GM12878 (cell line): ENCODE results near the gene TBRG1. TPM values are rescaled to one million over a fixed set of nuclear protein-coding genes. Genes with fewer than 3 reads are reported as not detected.

Experiments used
- ATAC-seq: fragments of 200-7000 bp; cut with Tn5 transposase; 3 replicates; pipeline ENCODE4 v1.9.1; 2020; ENCODE audit warnings: mild to moderate bottlenecking, moderate library complexity
- BruUV-seq: library from RNA; stranded (reverse); fragments of 400-500 nt; replicated peaks from 2 replicates; lab custom pipeline; 2021; lab: Mats Ljungman, UMichigan
- CTCF ChIA-PET: fragments of 300-600 bp; sonication (Branson Sonifier 250); formaldehyde crosslinking; extraction: SDS; loops from one replicate; lab custom pipeline; 2021; ENCODE audit warnings: inconsistent platforms; lab: Yijun Ruan, JAX
- POLR2A ChIA-PET: fragments of 350-600 bp; formaldehyde crosslinking; extraction: SDS; loops from one replicate; lab custom pipeline; 2021; ENCODE audit warnings: inconsistent platforms; lab: Charles Lee
- RAD21 ChIA-PET: fragments of 300-600 bp; sonication (Branson Sonifier 250); formaldehyde crosslinking; loops from one replicate; lab custom pipeline; 2023; ENCODE audit warnings: antibody characterized with exemption; ENCODE audit not compliant: unreplicated experiment; lab: Charles Lee
- SMC1A ChIA-PET: fragments of 300-600 bp; sonication (Branson Sonifier 250); formaldehyde crosslinking; loops from one replicate; lab custom pipeline; 2023; ENCODE audit not compliant: unreplicated experiment, uncharacterized antibody; lab: Charles Lee
- DNase-seq: peaks from one replicate; pipeline ENCODE4 v3.0.0-alpha.2; 2011; ENCODE audit warnings: low read depth, low spot score
- FAIRE-seq: peaks from 3 replicates; lab custom pipeline; 2011; peaks lifted over from hg19 to GRCh38; lab: Jason Lieb, UNC
- H2AFZ ChIP-seq: 2 replicates; pipeline ENCODE4 v1.6.0; 2011; ENCODE audit warnings: low read depth, low read length, control low read depth; ENCODE audit not compliant: control insufficient read depth
- H3K27ac ChIP-seq: 2 replicates; pipeline ENCODE4 v1.5.1; 2011; ENCODE audit warnings: control low read depth; ENCODE audit not compliant: control insufficient read depth, insufficient read depth
- H3K27me3 ChIP-seq, 2 experiments: replicated peaks in 1 of 2; 2 replicates each; pipeline versions ENCODE4 v1.6.0 to v1.6.1; 2011; ENCODE audit warnings: low read length in 1 of 2; ENCODE audit not compliant: control insufficient read depth in 2 of 2, insufficient read depth in 2 of 2
- H3K36me3 ChIP-seq, 2 experiments: 2 replicates each; pipeline ENCODE4 v1.5.1; 2011; ENCODE audit warnings: low read length in 1 of 2; ENCODE audit not compliant: control insufficient read depth in 2 of 2, insufficient read depth in 2 of 2
- H3K4me1 ChIP-seq: 2 replicates; pipeline ENCODE4 v1.6.1; 2011; ENCODE audit warnings: mild to moderate bottlenecking, low read length, moderate library complexity, mixed read lengths; ENCODE audit not compliant: control insufficient read depth, insufficient read depth
- H3K4me2 ChIP-seq: 2 replicates; pipeline ENCODE4 v1.6.0; 2011; ENCODE audit warnings: control low read depth; ENCODE audit not compliant: control insufficient read depth, insufficient read depth
- H3K4me3 ChIP-seq: fragments of 200-600 bp; sonication (generic); 2 replicates; pipeline ENCODE4 v1.5.1; 2016
- H3K79me2 ChIP-seq: 2 replicates; pipeline ENCODE4 v1.6.0; 2011; ENCODE audit warnings: low read length; ENCODE audit not compliant: control insufficient read depth, insufficient read depth
- H3K9ac ChIP-seq: 2 replicates; pipeline ENCODE4 v1.8.0; 2011; ENCODE audit warnings: low read length, control low read depth, mixed read lengths; ENCODE audit not compliant: control insufficient read depth, insufficient read depth
- H3K9me3 ChIP-seq: replicated peaks from 3 replicates; pipeline ENCODE4 v1.5.1; 2011; ENCODE audit warnings: mild to moderate bottlenecking, low read length; ENCODE audit not compliant: control insufficient read depth, insufficient read depth
- H4K20me1 ChIP-seq: 2 replicates; pipeline ENCODE4 v1.6.0; 2011; ENCODE audit not compliant: control insufficient read depth, insufficient read depth
- BACH1 ChIP-seq: fragments of 450-650 bp; IDR thresholded peaks from 2 replicates; pipeline ENCODE4 v1.6.1; 2017; ENCODE audit warnings: mild to moderate bottlenecking, borderline replicate concordance
- BCL3 ChIP-seq: IDR thresholded peaks from 2 replicates; pipeline ENCODE4 v1.6.1; 2011; ENCODE audit warnings: borderline replicate concordance, low read depth, mild to moderate bottlenecking, moderate library complexity, low read length; ENCODE audit not compliant: insufficient read depth, poor library complexity, severe bottlenecking
- IRF4 ChIP-seq: IDR thresholded peaks from 2 replicates; pipeline ENCODE4 v1.6.1; 2011; ENCODE audit warnings: low read depth, low read length
- LARP7 ChIP-seq: fragments of 450-650 bp; IDR thresholded peaks from 2 replicates; pipeline ENCODE4 v1.6.1; 2017; ENCODE audit warnings: mild to moderate bottlenecking
- MYB ChIP-seq: fragments of 150-350 bp; IDR thresholded peaks from 2 replicates; pipeline ENCODE4 v1.6.1; 2014; ENCODE audit warnings: mild to moderate bottlenecking, low read depth, low read length, borderline replicate concordance
- PBX3 ChIP-seq: IDR thresholded peaks from 2 replicates; pipeline ENCODE4 v1.6.1; 2011; ENCODE audit warnings: mild to moderate bottlenecking, low read depth, low read length, moderate library complexity; ENCODE audit not compliant: insufficient replicate concordance
- PKNOX1 ChIP-seq: fragments of 450-650 bp; IDR thresholded peaks from 2 replicates; pipeline ENCODE4 v1.6.1; 2016; ENCODE audit warnings: mild to moderate bottlenecking
- SIX5 ChIP-seq: IDR thresholded peaks from 2 replicates; pipeline ENCODE4 v1.6.1; 2011; ENCODE audit warnings: mild to moderate bottlenecking, low read depth, low read length, moderate library complexity; ENCODE audit not compliant: severe bottlenecking
- SREBF1 ChIP-seq: IDR thresholded peaks from 2 replicates; pipeline ENCODE4 v1.6.1; 2012; ENCODE audit warnings: mild to moderate bottlenecking, low read length
- STAT1 ChIP-seq: fragments of 450-650 bp; conservative IDR thresholded peaks from 2 replicates; pipeline ENCODE4 v1.6.1; 2014; ENCODE audit warnings: antibody characterized with exemption, mild to moderate bottlenecking
- TBL1XR1 ChIP-seq: IDR thresholded peaks from 2 replicates; pipeline ENCODE4 v1.6.1; 2012; ENCODE audit warnings: low read depth, low read length, improper control_type of control experiment
- TCF3 ChIP-seq: IDR thresholded peaks from 2 replicates; pipeline ENCODE4 v1.6.1; 2012; ENCODE audit warnings: low read depth, mild to moderate bottlenecking, low read length, borderline replicate concordance; ENCODE audit not compliant: insufficient read depth
- YY1 ChIP-seq: IDR thresholded peaks from 2 replicates; pipeline ENCODE4 v1.6.1; 2011; ENCODE audit warnings: low read depth, mild to moderate bottlenecking, low read length
- in situ Hi-C: fragments of 300-500 bp; cut with MboI; formaldehyde crosslinking; loops from 9 replicates; pipeline ENCODE4 v1.14.3; 2018; ENCODE audit warnings: mixed read lengths
- intact Hi-C: fragments of 100-400 bp; cut with micrococcal nuclease; formaldehyde crosslinking; loops from one replicate; pipeline ENCODE4 v1.14.2; 2022; ENCODE audit not compliant: unreplicated experiment
- polyA plus RNA-seq, 11 experiments: library from polyadenylated mRNA; depleted of rRNA in 4 of 11; unstranded in 6 of 11; stranded (reverse) in 5 of 11; fragments of >200 nt; fragmentation: Nextera tagmentation in 4 of 11; fragmentation: Illumina TruSeq in 1 of 11; extraction: Ambion mirVana in 4 of 11; extraction: Trizol in 1 of 11; gene quantifications; 1 replicate in 1 of 11; 2 replicates in 10 of 11; pipeline versions ENCODE4 v1.2.1 to v1.2.3, GENCODE V29; 2011 to 2016; ENCODE audit warnings: inconsistent platforms in 2 of 11, missing spikeins in 2 of 11, low read depth in 1 of 11
- total RNA-seq, 4 experiments: library from RNA; depleted of rRNA in 3 of 4; stranded (reverse); fragments of >200 nt in 3 of 4; fragmentation: Illumina TruSeq in 1 of 4; extraction: Trizol in 1 of 4; gene quantifications; 2 replicates each; pipeline versions ENCODE4 v1.2.1 to v1.2.3, GENCODE V29; 2013 to 2021
- TF ChIP-seq, protein P1 (sequence below): fragments of 450-650 bp; IDR thresholded peaks from 2 replicates; pipeline ENCODE4 v1.6.1; 2017; ENCODE audit warnings: low read depth, mild to moderate bottlenecking, moderate library complexity
- TF ChIP-seq, protein P2 (sequence below): fragments of 450-650 bp; IDR thresholded peaks from 2 replicates; pipeline ENCODE4 v1.6.1; 2016; ENCODE audit warnings: mild to moderate bottlenecking

TBRG1 gene
- total and polyA plus RNA-seq, 10 of the 15 experiments (the other 5 are each of a cell fraction or from before 2014, with no cell fraction given): 12.3 to 46.6 (median 26.2) TPM

DNA sequence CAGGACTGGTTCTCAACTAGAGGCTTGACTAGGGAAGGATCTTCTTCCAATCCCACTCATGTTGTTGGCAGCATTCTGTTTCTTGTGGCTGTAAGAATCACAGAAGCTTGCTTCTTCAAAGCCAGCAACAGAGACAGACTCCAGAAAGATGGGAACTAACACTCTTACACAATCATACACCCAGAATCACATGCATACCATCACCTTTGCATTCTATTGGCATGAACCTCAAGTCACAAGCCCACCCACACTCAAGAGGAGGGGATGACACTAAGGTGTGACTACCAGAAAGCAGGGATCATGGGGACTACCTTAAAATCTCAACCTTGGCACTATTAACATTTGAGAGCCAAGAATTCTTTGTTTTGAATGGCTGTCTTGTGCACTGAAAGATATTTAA lies 25.0 kb upstream of the TBRG1 start:
- Histone ChIP-seq H3K4me2 (no peak overlapping the region), H2AFZ (no peak overlapping the region), H3K9me3 (no peaks in the 10 kb centered on the region), H3K79me2 (no peaks in the 10 kb centered on the region), H3K9ac (no peak overlapping the region), H3K27ac (no peak overlapping the region), H4K20me1 (no peaks in the 10 kb centered on the region), H3K4me3 (no peak overlapping the region), H3K36me3 (no peaks in the 10 kb centered on the region), H3K4me1 (no peaks in the 10 kb centered on the region), H3K27me3 (no peaks in the 10 kb centered on the region; a peak in 1 of 4 replicates)
- in situ Hi-C loops: no loop called here
- no peak for DNase-seq
- no peak for ATAC-seq
- FAIRE-seq: no peak
- POLR2A ChIA-PET: no interaction called here
- CTCF ChIA-PET: interaction anchor here (0.7 kb wide), 1 partner anchor 196 kb away, joined by 3 read pairs; no protein-coding TSS in a partner anchor
- BruUV-seq: no TSS peak
- SMC1A ChIA-PET: interaction anchor here (0.9 kb wide), 1 partner anchor 12 kb away, joined by 3 read pairs; no protein-coding TSS in a partner anchor
- RAD21 ChIA-PET: no interaction called here
- intact Hi-C loops: no loop called here
- TF ChIP-seq IRF4 (no peak), PKNOX1 (no peak), YY1 (no peak), PBX3 (no peak), LARP7 (no peak), BACH1 (no peak), SIX5 (no peak), SREBF1 (no peak), BCL3 (no peak), STAT1 (no peak), TCF3 (no peak), MYB (no peak), TBL1XR1 (no peak)
- TF ChIP-seq, protein P1, sequence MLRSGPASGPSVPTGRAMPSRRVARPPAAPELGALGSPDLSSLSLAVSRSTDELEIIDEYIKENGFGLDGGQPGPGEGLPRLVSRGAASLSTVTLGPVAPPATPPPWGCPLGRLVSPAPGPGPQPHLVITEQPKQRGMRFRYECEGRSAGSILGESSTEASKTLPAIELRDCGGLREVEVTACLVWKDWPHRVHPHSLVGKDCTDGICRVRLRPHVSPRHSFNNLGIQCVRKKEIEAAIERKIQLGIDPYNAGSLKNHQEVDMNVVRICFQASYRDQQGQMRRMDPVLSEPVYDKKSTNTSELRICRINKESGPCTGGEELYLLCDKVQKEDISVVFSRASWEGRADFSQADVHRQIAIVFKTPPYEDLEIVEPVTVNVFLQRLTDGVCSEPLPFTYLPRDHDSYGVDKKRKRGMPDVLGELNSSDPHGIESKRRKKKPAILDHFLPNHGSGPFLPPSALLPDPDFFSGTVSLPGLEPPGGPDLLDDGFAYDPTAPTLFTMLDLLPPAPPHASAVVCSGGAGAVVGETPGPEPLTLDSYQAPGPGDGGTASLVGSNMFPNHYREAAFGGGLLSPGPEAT: no peak
- TF ChIP-seq, protein P2, sequence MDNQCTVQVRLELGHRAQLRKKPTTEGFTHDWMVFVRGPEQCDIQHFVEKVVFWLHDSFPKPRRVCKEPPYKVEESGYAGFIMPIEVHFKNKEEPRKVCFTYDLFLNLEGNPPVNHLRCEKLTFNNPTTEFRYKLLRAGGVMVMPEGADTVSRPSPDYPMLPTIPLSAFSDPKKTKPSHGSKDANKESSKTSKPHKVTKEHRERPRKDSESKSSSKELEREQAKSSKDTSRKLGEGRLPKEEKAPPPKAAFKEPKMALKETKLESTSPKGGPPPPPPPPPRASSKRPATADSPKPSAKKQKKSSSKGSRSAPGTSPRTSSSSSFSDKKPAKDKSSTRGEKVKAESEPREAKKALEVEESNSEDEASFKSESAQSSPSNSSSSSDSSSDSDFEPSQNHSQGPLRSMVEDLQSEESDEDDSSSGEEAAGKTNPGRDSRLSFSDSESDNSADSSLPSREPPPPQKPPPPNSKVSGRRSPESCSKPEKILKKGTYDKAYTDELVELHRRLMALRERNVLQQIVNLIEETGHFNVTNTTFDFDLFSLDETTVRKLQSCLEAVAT: no peak
